Gastrocnemius medialis (tissue), 4 donors: ENCODE measurements around the gene FIG4.

Source experiments
- POLR2A ChIP-seq, 2 donors: fragments of 450-650 bp; IDR thresholded peaks; one replicate each; pipeline ENCODE4 v1.6.1; 2017; ENCODE audit warnings: antibody characterized with exemption in 2 of 2, mild to moderate bottlenecking in 2 of 2, moderate library complexity in 2 of 2
- TF ChIP-seq, protein P1 (sequence below), 5 experiments: fragments of 450-650 bp in 3 of 5; fragments of 200-600 bp in 2 of 5; sonication (generic) in 2 of 5; IDR thresholded peaks in 4 of 5; conservative IDR thresholded peaks in 1 of 5; 1 replicate in 4 of 5; 2 replicates in 1 of 5; pipeline ENCODE4 v1.5.1; 2016 to 2019; ENCODE audit warnings: antibody characterized with exemption in 5 of 5, mild to moderate bottlenecking in 3 of 5, moderate library complexity in 3 of 5

- TF ChIP-seq, protein P1, sequence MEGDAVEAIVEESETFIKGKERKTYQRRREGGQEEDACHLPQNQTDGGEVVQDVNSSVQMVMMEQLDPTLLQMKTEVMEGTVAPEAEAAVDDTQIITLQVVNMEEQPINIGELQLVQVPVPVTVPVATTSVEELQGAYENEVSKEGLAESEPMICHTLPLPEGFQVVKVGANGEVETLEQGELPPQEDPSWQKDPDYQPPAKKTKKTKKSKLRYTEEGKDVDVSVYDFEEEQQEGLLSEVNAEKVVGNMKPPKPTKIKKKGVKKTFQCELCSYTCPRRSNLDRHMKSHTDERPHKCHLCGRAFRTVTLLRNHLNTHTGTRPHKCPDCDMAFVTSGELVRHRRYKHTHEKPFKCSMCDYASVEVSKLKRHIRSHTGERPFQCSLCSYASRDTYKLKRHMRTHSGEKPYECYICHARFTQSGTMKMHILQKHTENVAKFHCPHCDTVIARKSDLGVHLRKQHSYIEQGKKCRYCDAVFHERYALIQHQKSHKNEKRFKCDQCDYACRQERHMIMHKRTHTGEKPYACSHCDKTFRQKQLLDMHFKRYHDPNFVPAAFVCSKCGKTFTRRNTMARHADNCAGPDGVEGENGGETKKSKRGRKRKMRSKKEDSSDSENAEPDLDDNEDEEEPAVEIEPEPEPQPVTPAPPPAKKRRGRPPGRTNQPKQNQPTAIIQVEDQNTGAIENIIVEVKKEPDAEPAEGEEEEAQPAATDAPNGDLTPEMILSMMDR (IDR thresholded peaks at IDR 0.05 in 4 of 5, conservative IDR thresholded peaks at IDR 0.05 in 1 of 5), result no peak
- no peak for TF ChIP-seq POLR2A (IDR thresholded peaks at IDR 0.05)
Observed at GRCh38 chr6:109867970-109868358, 176.9 kb downstream of the FIG4 start.
